H9 (cell line): Measurements from ENCODE around the gene WAPL. TPM values are rescaled to one million over a fixed set of nuclear protein-coding genes. Genes with fewer than 3 reads are reported as not detected.

Experiments used
- DNase-seq: peaks from one replicate; pipeline ENCODE4 v3.0.0-alpha.2; 2017
- H2AFZ ChIP-seq: one replicate; pipeline ENCODE4 v1.6.1; 2013; ENCODE audit warnings: mild to moderate bottlenecking, low read length, control low read depth, moderate library complexity
- H2AK5ac ChIP-seq: 2 replicates; pipeline ENCODE4 v1.6.1; 2013; ENCODE audit warnings: low read length, control low read depth, mixed read lengths; ENCODE audit not compliant: insufficient read length
- H2BK120ac ChIP-seq: one replicate; pipeline ENCODE4 v1.6.1; 2013; ENCODE audit warnings: low read depth, mild to moderate bottlenecking, low read length, control low read depth, inconsistent platforms; ENCODE audit not compliant: poor library complexity, severe bottlenecking
- H2BK12ac ChIP-seq: 2 replicates; pipeline ENCODE4 v1.6.1; 2013; ENCODE audit warnings: low read length, control low read depth, mixed read lengths, low read depth; ENCODE audit not compliant: insufficient read length
- H2BK15ac ChIP-seq: 2 replicates; pipeline ENCODE4 v1.6.1; 2013; ENCODE audit warnings: low read depth, low read length, control low read depth
- H2BK20ac ChIP-seq: one replicate; pipeline ENCODE4 v1.6.1; 2013; ENCODE audit warnings: low read depth, mild to moderate bottlenecking, low read length, control low read depth, inconsistent platforms; ENCODE audit not compliant: poor library complexity, severe bottlenecking
- H2BK5ac ChIP-seq: 2 replicates; pipeline ENCODE4 v1.6.1; 2013; ENCODE audit warnings: low read length, control low read depth, mixed read lengths; ENCODE audit not compliant: insufficient read length
- H3K14ac ChIP-seq: 2 replicates; pipeline ENCODE4 v1.6.1; 2013; ENCODE audit warnings: low read length, control low read depth; ENCODE audit not compliant: insufficient read depth
- H3K18ac ChIP-seq: 2 replicates; pipeline ENCODE4 v1.6.1; 2013; ENCODE audit warnings: low read depth, mild to moderate bottlenecking, mixed read lengths, low read length, control low read depth; ENCODE audit not compliant: insufficient read length
- H3K23ac ChIP-seq: 2 replicates; pipeline ENCODE4 v1.6.1; 2013; ENCODE audit warnings: low read length, control low read depth, mixed read lengths, low read depth; ENCODE audit not compliant: insufficient read length
- H3K23me2 ChIP-seq: 2 replicates; pipeline ENCODE4 v1.6.1; 2013; ENCODE audit warnings: low read depth, mild to moderate bottlenecking, mixed read lengths, low read length, control low read depth; ENCODE audit not compliant: insufficient read length, poor library complexity, severe bottlenecking
- H3K27ac ChIP-seq: 2 replicates; pipeline ENCODE4 v1.5.1; 2013; ENCODE audit warnings: low read length, control low read depth, mixed read lengths, low read depth; ENCODE audit not compliant: insufficient read length
- H3K27me3 ChIP-seq: 2 replicates; pipeline ENCODE4 v1.6.1; 2013; ENCODE audit warnings: low read length, control low read depth, inconsistent platforms; ENCODE audit not compliant: insufficient read depth
- H3K4ac ChIP-seq: 2 replicates; pipeline ENCODE4 v1.6.1; 2013; ENCODE audit warnings: low read depth, mild to moderate bottlenecking, control low read depth, inconsistent platforms, low read length, moderate library complexity
- H3K4me1 ChIP-seq: 2 replicates; pipeline ENCODE4 v1.6.1; 2013; ENCODE audit warnings: low read length, control low read depth, inconsistent platforms; ENCODE audit not compliant: insufficient read depth
- H3K4me2 ChIP-seq: 2 replicates; pipeline ENCODE4 v1.6.1; 2013; ENCODE audit warnings: low read length, control low read depth, mixed read lengths; ENCODE audit not compliant: insufficient read length, insufficient read depth
- H3K56ac ChIP-seq: 2 replicates; pipeline ENCODE4 v1.6.1; 2013; ENCODE audit warnings: low read depth, mild to moderate bottlenecking, mixed read lengths, low read length, control low read depth; ENCODE audit not compliant: insufficient read length
- H3K79me1 ChIP-seq: 2 replicates; pipeline ENCODE4 v1.6.1; 2013; ENCODE audit warnings: low read depth, mild to moderate bottlenecking, moderate library complexity, low read length, control low read depth, inconsistent platforms; ENCODE audit not compliant: insufficient read depth, poor library complexity, severe bottlenecking
- H3K79me2 ChIP-seq: 2 replicates; pipeline ENCODE4 v1.6.1; 2013; ENCODE audit warnings: low read length, control low read depth, inconsistent platforms; ENCODE audit not compliant: insufficient read depth
- H3K9ac ChIP-seq: 2 replicates; pipeline ENCODE4 v1.6.1; 2013; ENCODE audit warnings: low read length, control low read depth, mixed read lengths; ENCODE audit not compliant: insufficient read length; ENCODE audit errors: extremely low read depth
- H3K9me3 ChIP-seq: one replicate; pipeline ENCODE4 v1.6.1; 2013; ENCODE audit warnings: low read depth, low read length, inconsistent platforms; ENCODE audit not compliant: control insufficient read depth
- H3T11ph ChIP-seq: one replicate; pipeline ENCODE4 v1.6.1; 2013; ENCODE audit warnings: mild to moderate bottlenecking, low read length, control low read depth, inconsistent platforms
- H4K20me1 ChIP-seq: one replicate; pipeline ENCODE4 v1.6.1; 2013; ENCODE audit not compliant: control insufficient read depth, insufficient read length, insufficient read depth
- H4K5ac ChIP-seq: 2 replicates; pipeline ENCODE4 v1.6.1; 2013; ENCODE audit warnings: low read depth, mild to moderate bottlenecking, mixed read lengths, low read length, control low read depth; ENCODE audit not compliant: insufficient read length
- H4K8ac ChIP-seq: replicated peaks from 2 replicates; pipeline ENCODE4 v1.6.1; 2013; ENCODE audit warnings: low read length, control low read depth, mixed read lengths, low read depth; ENCODE audit not compliant: insufficient read length
- H4K91ac ChIP-seq: 2 replicates; pipeline ENCODE4 v1.6.1; 2013; ENCODE audit warnings: low read depth, mild to moderate bottlenecking, moderate library complexity, mixed read lengths, low read length, control low read depth; ENCODE audit not compliant: insufficient read length
- H3K27ac Mint-ChIP-seq, 3 experiments: 2 replicates in 2 of 3; 3 replicates in 1 of 3; pipeline ENCODE4 v1.8.0; 2020 to 2021; ENCODE audit warnings: mixed read lengths in 3 of 3, mild to moderate bottlenecking in 1 of 3, moderate library complexity in 1 of 3
- H3K27me3 Mint-ChIP-seq: 2 replicates; pipeline ENCODE4 v1.8.0; 2021; ENCODE audit warnings: low read depth, mild to moderate bottlenecking, moderate library complexity, mixed read lengths
- H3K36me3 Mint-ChIP-seq, 3 experiments: 2 replicates in 2 of 3; 3 replicates in 1 of 3; pipeline ENCODE4 v1.8.0; 2020 to 2021; ENCODE audit warnings: low read depth in 3 of 3, mixed read lengths in 3 of 3; ENCODE audit not compliant: insufficient read depth in 1 of 3
- H3K4me1 Mint-ChIP-seq, 2 experiments: 2 replicates each; pipeline ENCODE4 v1.8.0; 2020; ENCODE audit warnings: mixed read lengths in 2 of 2
- H3K4me3 Mint-ChIP-seq, 2 experiments: 2 replicates in 1 of 2; 3 replicates in 1 of 2; pipeline ENCODE4 v1.8.0; 2020 to 2021; ENCODE audit warnings: mild to moderate bottlenecking in 2 of 2, mixed read lengths in 2 of 2, moderate library complexity in 1 of 2
- H3K9me3 Mint-ChIP-seq, 2 experiments: 2 replicates in 1 of 2; 3 replicates in 1 of 2; pipeline ENCODE4 v1.8.0; 2020; ENCODE audit warnings: mild to moderate bottlenecking in 2 of 2, mixed read lengths in 2 of 2, moderate library complexity in 1 of 2
- WGBS: extraction: QIAGEN DNeasy Blood & Tissue Kit; methylation state at CpG from one replicate; pipeline ENCODE4 v1.1.7; 2013; ENCODE audit warnings: missing lambda C conversion rate, low lambda C conversion rate, mixed read lengths; ENCODE audit not compliant: insufficient read length; ENCODE audit errors: extremely low coverage; 5-methylcytosine and 5-hydroxymethylcytosine counted together
- total RNA-seq: library from RNA; stranded (reverse); gene quantifications from 2 replicates; pipeline ENCODE4 v1.2.1, GENCODE V29; 2021
- TF ChIP-seq, protein P1 (sequence below): fragments of 200-600 bp; sonication (generic); conservative IDR thresholded peaks from 3 replicates; pipeline ENCODE4 v1.8.0; 2021; ENCODE audit warnings: antibody characterized with exemption, mild to moderate bottlenecking

Gene WAPL
- total RNA-seq, 1 experiment from 2014 or later, result 61.4 TPM

DNA sequence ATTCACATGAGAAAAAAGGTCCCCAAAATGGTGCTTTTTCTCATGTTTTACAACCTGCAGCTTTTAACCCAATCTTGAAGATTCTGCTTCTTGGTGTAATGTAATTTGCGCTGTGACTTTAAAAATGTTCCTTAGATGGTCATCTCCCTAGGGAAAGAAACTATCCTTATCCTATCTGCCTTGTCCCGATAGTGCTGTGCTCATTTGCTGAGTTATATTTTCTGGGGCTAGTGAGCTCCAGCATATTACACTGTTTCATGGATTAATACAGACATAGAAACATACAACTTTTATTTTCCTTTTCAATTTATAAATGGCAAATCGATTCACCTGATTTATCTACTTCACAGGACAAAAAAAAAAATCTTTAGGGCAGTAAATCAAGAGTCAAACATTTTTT lies 2.8 kb downstream of the WAPL start:
- Histone ChIP-seq H3K4me2 (no peak overlapping the region), H3K18ac (no peak overlapping the region), H3K23me2 (peaks cover 7% of the 10 kb centered on the region), H4K91ac (no peak overlapping the region), H2BK15ac (no peak overlapping the region), H3K56ac (no peak overlapping the region), H4K20me1 (no peaks in the 10 kb centered on the region), H3K9ac (no peak overlapping the region), H2BK120ac (no peak overlapping the region), H3K23ac (no peak overlapping the region), H2BK20ac (no peak overlapping the region), H2BK12ac (no peak overlapping the region), H3T11ph (no peak overlapping the region), H3K27ac (no peak overlapping the region), H3K27me3 (no peaks in the 10 kb centered on the region), H2BK5ac (no peak overlapping the region), H3K4me1 (peaks cover 2% of the 10 kb centered on the region; the same call in 1 of the 2 replicates), H3K79me2 (peaks cover 22% of the 10 kb centered on the region), H4K5ac (no peak overlapping the region), H2AFZ (no peak overlapping the region), H3K14ac (no peak overlapping the region), H3K4ac (no peak overlapping the region), H3K79me1 (peaks cover 2% of the 10 kb centered on the region), H4K8ac (no peak overlapping the region), H2AK5ac (no peak overlapping the region), H3K9me3 (no peaks in the 10 kb centered on the region)
- H3K36me3 Mint-ChIP-seq, result peaks cover 32 to 48% (median 47%) of the 10 kb centered on the region in 3 experiments; a peak in 6 of 7 replicates
- TF ChIP-seq, protein P1, sequence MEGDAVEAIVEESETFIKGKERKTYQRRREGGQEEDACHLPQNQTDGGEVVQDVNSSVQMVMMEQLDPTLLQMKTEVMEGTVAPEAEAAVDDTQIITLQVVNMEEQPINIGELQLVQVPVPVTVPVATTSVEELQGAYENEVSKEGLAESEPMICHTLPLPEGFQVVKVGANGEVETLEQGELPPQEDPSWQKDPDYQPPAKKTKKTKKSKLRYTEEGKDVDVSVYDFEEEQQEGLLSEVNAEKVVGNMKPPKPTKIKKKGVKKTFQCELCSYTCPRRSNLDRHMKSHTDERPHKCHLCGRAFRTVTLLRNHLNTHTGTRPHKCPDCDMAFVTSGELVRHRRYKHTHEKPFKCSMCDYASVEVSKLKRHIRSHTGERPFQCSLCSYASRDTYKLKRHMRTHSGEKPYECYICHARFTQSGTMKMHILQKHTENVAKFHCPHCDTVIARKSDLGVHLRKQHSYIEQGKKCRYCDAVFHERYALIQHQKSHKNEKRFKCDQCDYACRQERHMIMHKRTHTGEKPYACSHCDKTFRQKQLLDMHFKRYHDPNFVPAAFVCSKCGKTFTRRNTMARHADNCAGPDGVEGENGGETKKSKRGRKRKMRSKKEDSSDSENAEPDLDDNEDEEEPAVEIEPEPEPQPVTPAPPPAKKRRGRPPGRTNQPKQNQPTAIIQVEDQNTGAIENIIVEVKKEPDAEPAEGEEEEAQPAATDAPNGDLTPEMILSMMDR, result no peak
- H3K4me3 Mint-ChIP-seq, result no peak overlapping the region
- no CpG with 5 or more reads among the region's 3 CpGs for WGBS
- H3K4me1 Mint-ChIP-seq, result peaks cover 30 to 39% of the 10 kb centered on the region in 2 experiments
- H3K9me3 Mint-ChIP-seq, result no peaks in the 10 kb centered on the region
- DNase-seq, result no peak
- H3K27me3 Mint-ChIP-seq, result no peaks in the 10 kb centered on the region
- H3K27ac Mint-ChIP-seq, result no peak overlapping the region
